Hematopoietic multipotent progenitor cell (in vitro differentiated cells): ENCODE data around the gene HSD3B2. TPM values are rescaled to one million over a fixed set of nuclear protein-coding genes. Genes with fewer than 3 reads are reported as not detected.

Experiments
- DNase-seq, 3 donors: peaks; one replicate each; pipeline ENCODE4 v3.0.0-alpha.2; 2011 to 2015; ENCODE audit warnings: low read depth in 2 of 3, low spot score in 2 of 3
- total RNA-seq: library from RNA; depleted of rRNA; stranded (reverse); fragments of >200 nt; gene quantifications from one replicate; pipeline ENCODE4 v1.2.3, GENCODE V29; 2012

Gene HSD3B2
- total RNA-seq, 1 donor, result not detected

DNA sequence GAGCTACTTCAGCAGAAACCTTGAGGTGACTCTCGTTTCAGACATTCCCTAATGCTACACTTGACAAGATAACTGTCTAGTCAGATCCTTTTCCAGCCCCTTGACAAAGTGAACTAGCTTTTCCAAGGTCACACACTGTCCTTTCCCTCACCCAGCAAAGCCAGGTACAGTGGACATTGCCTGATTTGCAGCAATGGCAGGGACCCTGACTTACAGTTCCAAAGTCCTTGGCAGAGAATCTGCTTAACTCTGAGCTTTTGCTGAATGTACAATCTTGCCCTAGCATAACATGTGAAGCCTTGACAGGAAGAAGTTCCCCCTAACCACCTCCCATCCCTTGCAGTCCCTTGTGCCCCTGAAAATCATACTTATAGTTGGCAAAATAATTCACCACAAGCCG lies 37.1 kb downstream of the HSD3B2 start:
- DNase-seq, result no peak

DNA sequence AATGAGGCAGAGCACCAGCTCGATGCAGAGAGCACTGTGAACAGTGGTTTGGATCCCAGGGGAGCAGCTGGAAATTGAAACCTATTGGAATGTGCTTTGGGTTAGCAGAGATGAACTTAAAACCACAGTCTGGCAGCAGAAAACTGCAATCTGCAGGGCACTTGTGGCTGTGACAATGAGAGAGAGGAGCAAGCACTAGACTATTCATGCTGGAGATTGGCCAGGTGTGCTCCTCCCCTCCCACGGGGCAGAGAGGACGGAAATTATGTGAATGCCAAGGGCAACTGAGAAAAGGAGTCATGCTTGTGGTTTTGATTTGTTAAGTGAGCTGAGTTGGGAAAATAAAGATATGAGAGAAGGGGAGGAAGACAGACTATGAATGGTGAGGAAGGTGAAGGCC lies 38.1 kb downstream of the HSD3B2 start:
- DNase-seq, result no peak

DNA sequence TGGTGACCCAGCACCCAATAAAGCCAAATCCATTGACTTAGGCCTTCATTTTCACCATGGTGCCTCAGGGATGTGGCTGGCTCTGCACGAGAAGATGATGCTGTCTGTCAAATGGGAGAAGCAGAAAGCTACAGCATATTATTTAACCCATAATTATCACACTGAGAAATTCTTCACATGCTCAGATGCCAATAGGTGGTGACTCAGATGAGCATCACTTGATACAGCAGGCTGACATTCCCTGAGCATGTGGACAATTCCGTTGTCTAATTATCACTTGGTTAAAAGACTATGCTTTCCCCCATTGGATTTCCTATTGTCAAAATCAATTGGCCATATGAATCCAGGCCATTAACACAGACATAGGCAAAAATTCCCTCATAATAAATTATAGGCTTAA lies 48.0 kb downstream of the HSD3B2 start:
- DNase-seq, result no peak

DNA sequence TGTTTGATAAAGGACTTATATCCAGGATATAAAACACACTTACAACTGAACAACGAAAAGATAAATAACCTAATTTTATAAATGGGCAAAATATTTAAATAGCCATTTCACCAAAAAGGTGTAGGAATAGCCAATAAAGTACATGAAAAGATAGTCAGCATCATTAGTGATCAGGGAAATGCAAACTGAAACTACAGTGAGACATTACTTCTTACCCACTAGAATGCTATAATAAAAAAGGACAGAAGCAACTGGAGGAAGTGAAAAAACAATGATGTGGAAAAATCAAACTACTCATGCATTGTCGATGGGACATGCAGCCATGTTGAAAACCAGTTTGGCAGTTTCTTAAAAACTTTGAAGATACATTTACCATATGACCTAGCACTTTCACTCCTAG lies 48.6 kb downstream of the HSD3B2 start:
- no peak for DNase-seq

DNA sequence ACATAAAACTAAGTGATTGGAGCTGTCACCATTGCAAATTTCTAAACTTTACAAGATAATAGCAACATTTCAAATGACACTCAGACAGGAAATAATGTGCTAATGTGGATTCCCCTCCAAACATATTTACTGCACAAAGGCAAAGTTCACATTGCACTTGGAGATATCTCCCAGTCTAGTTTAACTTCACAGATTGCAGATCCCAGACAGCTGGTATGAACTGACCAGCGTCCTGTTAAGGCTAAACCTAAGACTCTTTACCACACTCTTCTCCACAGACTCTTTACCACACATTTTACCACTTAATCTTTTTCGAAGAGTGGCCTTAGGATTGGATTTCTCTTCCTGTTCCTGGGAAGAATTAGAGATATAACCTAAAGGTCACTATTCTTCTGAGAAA lies 51.5 kb downstream of the HSD3B2 start:
- no peak for DNase-seq

DNA sequence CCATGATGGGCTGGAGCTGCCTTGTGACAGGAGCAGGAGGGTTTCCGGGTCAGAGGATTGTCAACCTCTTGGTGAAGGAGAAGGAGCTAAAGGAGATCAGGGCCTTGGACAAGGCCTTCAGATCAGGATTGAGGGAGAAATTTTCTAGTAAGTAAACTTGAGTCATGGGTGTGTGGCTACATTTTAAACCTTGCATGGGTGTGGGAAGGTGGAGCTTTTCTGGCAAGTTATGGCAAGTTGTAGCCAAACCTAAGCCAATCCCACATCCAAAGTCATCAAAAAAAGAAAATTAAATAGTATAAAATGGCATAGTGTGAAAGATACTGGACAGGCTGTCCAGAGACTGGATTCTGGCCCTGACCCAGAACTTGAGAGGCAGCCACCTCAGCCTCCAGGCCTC lies 52.3 kb downstream of the HSD3B2 start:
- no peak for DNase-seq

DNA sequence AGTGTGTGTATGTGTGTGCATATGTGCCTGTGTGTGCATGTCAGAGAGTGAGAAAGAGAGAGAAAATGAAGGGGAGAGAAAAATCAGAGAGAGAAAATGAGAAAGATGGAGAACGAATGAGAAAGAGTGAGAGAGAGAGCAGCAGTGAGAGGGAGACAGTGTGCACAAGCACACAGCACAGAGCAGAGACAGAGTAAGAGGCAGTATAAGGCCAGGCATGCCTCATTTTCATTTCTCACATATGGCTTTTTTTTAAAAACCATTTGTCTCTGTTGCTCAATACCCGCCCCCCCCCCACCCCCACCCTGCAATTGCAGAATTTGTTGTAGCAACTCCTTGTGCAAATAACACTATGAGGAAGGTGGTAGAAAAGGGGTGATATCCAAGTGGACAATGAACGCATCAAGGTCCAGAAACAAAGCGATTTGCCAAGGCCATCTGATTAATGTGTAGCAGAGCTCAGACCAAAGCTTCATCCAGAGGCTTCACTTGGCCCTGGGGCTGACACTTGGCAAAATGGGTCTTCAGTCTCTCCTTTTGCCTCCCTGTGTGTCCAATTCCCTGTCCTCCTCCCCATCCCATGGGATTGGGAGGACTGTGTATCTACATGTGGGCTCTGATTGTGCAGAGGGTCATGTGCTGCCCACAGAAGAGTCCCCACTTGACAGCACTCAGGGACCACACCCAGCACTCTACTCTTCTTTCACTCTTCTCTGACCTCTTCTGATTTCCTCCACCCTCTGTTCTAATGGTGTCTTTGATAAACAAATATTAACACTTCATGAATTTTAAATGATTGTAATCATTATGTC lies 53.1 kb downstream of the HSD3B2 start:
- DNase-seq, result no peak

DNA sequence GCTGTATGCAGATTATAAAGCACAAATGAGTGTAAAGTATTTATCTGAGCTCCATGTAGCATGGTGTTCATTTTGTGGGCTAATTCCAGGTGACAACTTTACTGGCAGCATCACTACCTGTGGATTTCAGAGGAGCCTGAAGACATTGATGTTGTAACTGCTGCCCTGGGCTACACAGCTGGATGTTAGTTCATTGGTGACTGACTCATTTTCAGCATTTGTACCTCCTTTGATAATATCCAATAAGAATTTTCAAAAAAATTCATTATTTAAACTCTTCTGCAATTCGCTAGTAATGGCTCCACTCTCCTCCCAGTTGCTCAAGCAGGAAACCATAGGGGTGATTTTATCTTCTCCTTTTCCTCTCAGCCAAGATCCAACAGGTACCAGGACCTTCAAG lies 54.8 kb downstream of the HSD3B2 start:
- no peak for DNase-seq

DNA sequence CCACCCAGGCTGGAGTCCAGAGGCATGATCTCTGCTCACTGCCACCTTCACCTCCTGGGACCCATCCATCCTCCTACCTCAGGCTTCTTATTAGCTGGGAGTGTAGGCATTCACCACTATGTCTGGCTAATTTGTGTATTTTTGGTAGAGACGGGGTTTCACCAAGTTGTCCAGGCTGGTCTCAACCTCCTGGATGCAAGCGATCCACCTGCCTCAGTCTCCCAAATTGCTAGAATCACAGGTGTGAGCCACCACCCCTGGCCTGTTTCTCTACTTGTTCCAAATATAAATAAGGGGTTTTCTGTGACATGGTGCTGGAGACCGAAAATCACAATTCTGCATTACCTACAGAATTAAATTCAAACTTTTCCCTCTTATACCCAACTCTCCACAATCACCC lies 55.4 kb downstream of the HSD3B2 start:
- DNase-seq, result no peak

DNA sequence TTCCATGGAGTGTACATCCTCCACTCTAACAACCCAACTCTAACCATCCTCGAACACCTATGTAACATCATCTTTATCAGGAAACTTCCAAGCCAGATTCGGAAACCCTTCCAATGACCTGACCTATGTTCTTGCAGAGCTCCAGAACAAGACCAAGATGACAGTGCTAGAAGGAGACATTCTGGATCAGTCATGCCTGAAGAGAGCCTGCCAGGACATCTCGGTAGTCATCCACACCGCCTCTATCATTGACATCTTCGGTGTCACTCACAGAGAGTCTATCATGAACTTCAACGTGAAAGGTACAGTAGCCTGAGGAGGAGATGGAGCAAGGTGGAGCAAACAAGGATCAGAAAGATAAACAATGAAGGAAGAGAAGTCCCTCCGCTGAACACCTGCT lies 56.0 kb downstream of the HSD3B2 start:
- no peak for DNase-seq

DNA sequence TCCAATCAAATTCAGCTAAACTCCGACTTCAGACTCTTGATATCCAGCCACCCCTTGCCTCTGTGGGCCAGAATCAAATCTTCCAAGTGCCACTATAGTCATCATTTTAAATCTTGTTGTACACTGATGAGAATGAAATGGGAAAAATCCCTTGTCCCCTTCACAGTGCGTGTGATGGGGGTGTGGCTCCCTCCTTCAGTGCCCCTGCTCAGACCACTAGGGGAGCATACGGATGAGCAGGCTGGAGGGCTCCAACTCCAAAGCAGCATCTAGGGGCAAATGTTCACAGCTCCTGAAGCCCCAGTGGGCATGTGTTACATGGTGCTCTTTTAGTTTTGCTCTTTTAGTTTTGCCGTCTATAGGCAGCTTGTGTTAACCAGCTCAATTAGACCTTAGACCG lies 56.6 kb downstream of the HSD3B2 start:
- no peak for DNase-seq

DNA sequence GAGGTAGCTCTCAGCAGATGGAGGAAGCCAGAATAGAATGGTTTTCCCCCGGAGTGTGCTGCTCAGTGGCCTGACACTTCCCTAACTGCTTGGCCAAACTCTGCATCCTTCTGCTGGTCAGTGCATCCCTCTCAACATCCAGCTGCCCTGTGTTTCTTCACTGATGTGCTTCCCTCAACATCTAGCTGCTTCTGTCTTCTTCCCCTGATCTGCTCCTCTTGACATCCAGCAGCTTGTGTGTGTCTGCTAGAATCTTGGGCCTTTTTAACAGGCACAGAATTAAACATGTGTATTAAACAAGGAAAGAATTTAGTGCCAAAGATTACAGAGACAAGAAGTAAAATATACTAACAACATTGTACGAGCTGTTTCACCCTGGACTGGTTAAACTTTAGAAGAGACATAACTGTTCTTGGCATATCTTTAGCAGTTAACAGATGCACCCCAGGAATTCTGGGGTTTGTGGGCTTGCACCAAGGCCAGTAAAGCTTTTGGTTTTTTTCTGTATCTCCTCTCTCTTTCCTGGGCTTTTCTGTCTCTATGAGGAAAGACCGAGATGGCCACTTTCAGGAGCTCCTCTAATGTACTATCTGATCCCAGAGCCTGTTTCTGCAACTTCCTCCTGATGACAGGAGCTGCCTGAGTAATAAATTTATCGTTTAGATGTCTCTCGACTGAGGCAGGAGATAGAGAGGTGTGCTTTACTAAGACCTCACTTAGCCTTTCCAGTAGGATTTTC lies 57.3 kb downstream of the HSD3B2 start:
- no peak for DNase-seq

Other genes with a start within 250 kb of the HSD3B2 start
- not detected for gene HAO2, start 46.4 kb upstream of the HSD3B2 start, total RNA-seq
- not detected for gene HSD3B1, start 92.1 kb downstream of the HSD3B2 start, total RNA-seq
- gene ZNF697, start 233.1 kb downstream of the HSD3B2 start, total RNA-seq, result 2.2 TPM